ENCODE measurements around the gene ZNF550.
A peak's percentile ranks its signal among the peaks of the same experiment; 100 is the strongest.
"Not testable (repeated sequence)": the region's sequence is repeated elsewhere in the genome, so short reads cannot be mapped to it uniquely, and the experiment has no call there.

Gene ZNF550

DNA sequence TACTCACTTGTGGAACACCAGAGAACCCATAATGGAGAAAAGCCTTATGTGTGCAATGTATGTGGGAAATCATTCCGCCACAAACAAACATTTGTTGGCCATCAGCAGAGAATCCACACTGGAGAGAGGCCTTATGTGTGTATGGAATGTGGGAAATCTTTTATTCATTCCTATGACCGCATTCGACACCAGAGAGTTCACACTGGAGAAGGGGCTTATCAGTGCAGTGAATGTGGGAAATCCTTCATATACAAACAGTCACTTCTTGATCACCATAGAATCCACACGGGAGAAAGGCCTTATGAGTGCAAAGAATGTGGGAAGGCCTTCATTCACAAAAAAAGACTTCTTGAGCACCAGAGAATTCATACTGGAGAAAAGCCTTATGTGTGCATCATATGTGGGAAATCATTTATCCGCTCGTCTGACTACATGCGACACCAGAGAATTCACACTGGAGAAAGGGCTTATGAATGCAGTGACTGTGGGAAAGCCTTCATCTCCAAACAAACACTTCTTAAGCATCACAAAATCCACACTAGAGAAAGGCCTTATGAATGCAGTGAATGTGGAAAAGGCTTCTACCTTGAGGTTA lies 21.6 kb downstream of the ZNF550 start:
- DNase-seq (ENCODE audit: low read depth in 2 of 2, low spot score in 1 of 2) = no peak

DNA sequence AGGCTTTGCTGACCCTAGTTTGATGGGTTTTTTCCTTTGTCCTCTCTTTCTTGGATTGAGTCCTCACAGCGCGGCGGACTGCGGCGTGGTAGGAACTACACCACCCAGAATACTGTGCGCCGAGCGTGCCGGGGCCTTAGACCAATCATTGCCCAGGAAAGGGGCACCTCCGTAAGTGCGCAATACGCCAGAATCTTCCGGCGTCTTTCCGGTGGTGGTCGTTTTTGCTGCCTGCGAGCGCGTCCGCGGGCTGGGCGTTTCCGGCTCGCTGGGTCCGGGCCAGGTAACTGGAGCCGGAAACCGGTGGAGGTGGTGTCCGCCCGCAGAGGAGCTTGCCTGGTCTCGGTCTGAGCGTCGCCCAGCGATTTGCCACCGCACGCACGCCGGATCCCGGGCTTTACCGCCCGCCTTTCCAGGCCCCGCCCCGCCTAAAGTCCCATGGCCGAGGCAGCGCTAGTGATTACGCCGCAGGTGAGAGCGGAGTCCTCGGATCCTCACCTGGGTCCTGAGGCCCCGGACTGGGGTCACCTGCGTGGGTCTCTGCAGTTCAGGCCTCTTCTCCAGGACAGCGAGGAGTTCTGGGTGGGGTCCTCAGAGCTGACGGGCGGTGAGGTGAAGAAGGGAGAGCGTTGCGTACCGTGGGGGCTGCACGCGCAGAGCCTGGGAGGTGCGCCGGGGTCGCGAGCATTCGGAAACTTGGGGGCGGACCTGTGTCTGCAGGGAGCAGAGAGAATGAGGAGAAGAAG lies 32.4 kb downstream of the ZNF550 start, which contains the start of gene ZNF549:
TSS of gene ZNF549 (plus strand) at position 221 of the 746 bp plus-strand sequence. CDS start at position 439, 218 bp downstream.
- peak; percentile 73 to 79 for DNase-seq (ENCODE audit: low read depth in 2 of 2, low spot score in 1 of 2)

DNA sequence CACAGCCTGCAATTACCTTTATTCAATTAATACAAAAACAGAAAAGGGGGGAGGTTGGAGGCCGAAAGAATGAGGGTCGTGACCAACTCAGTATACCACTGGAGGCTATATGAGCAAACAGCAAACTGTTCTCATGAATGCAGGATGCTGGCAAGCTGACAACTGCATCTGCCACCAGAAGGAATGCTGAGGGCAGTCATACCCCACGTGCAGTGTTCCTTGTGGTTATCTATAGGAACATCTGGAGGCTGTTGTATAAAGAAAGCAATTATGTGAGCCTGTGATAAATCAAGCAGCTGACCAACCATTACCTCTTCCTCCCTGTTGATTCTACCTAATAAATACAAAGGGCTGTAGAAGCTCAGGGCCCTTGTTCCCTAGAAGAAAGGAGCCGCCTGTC lies 41.6 kb downstream of the ZNF550 start:
- DNase-seq (ENCODE audit: low read depth in 2 of 2, low spot score in 1 of 2) = not testable (repeated sequence)

DNA sequence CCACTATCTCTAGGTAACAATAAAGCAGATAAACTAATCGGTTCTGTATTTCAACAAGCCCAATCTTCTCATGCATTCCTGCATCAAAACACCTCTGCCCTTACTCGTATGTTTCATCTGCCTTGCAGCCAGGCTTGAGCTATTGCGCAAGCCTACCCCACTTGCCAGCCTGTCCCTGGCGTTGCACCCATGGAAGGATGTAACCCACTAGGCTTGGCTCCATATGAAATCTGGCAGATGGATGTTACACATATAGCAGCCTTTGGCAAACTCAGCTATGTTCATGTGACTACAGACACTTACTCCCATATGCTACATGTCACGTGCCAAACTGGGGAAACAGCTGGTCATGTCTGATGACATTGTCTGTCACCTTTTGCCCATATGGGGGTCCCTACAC lies 44.4 kb downstream of the ZNF550 start:
- DNase-seq (ENCODE audit: low read depth in 2 of 2, low spot score in 1 of 2) = no peak

DNA sequence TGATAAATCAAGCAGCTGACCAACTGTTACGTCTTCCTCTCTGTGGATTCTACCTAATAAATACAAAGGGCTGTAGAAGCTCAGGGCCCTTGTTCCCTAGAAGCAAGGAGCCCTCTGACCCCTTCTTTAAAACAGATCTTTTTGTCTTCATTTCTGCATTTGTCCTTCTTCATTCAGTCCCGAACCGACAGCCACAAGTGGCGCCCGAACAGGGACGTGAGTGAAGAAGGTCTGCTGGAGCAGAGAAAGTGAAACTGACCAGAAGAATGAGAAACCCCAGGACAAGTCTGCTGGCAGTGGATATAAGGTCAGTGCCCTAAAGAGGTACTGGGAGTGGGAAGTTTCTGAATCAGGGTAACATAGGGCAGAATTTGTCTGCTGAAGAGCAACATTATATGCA lies 46.8 kb downstream of the ZNF550 start:
- no peak for DNase-seq (ENCODE audit: low read depth in 2 of 2, low spot score in 1 of 2)

DNA sequence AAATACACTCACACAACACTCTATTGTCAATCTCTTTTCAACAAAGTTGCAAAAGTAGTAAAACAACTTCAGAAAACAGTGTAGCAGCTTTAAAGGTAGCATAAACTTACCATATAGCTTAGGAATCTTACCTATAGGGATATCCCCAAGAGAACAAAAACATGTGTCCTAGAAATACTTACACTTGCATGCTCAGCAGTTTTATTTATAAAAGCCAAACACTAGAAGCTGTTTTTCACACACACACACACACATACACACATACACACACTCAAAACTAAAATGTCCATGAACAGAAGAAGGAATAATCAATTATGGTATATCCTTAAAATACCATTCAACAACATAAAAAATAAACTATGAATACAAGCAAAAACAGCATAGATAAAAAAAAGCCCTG lies 48.2 kb downstream of the ZNF550 start:
- DNase-seq (ENCODE audit: low read depth in 2 of 2, low spot score in 1 of 2) = no peak

DNA sequence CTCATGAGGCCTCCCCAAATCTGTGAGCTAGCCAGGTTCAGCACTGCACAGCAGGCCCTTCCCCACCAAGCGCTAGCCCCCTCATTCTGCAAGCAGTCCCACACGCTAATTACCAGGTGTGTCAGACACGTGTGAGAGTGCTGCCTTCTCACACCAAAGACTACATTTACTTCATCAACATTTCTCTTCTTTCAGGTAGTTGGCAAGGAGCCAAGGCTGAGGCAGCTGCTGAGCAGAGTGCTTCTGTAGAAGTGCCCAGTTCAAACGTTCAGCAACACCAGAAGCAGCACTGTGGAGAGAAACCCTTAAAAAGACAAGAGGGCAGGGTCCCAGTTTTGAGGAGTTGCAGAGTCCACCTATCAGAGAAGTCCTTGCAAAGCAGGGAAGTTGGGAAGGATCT lies 53.5 kb downstream of the ZNF550 start:
- DNase-seq (ENCODE audit: low read depth in 2 of 2, low spot score in 1 of 2) = no peak

DNA sequence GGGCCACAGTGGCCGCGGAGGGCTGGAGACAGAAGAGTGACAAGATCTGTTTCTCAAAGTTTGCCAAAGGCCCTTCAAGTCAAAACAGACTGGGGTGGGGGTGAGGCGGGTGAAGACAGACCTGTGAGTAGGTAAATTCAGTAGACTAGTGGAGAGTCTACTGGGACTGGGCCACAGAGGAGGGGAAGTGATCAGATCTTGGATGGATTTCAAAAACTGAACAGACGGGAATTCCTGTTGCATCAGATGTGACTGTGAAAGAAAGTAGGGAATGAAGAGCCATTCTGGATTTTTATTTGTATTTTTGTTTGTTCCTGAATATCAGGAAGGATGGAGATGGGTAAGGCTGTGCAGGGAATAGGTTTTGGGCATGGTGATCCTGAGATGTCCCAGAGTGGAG lies 59.3 kb downstream of the ZNF550 start:
- DNase-seq (ENCODE audit: low read depth in 2 of 2, low spot score in 1 of 2) = not testable (repeated sequence)

DNA sequence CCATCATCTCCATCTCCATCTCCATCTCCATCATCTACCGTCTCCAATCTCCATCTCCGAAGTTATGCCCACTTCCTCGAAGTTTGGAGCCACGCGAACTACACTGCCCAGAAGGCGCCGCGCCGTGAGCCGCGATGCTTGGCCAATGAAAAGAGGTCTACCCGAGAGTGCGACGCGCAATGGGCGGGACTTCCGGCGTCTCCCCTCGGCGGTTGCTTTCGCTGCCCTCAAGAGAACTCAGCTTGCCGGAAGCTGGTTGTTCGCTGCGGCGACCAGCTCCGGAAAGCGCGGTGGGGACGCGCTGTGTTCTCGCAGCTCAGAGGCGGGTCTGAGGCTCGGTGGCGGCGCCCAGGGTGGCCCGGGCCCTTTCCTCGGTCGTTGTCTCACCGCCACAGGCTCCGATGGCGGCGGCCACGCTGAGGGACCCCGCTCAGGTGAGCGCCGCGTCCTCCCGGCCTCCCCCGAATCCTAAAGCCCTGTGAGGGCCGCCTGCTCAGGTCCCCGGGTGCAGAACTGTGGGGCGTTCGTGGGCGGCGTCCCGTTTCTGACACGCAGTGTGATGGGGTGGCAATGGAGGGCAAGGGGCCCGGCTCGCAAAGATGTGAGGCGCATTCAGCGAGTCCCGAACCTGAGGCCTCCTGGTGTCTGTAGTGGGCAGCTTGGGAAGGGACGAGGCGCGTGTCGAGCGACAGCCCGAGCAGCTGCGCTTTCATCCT lies 59.8 kb downstream of the ZNF550 start, which contains the start of gene ZNF773:
TSS of gene ZNF773 (plus strand) at position 259 of the 716 bp plus-strand sequence. CDS start at position 402, 143 bp downstream.
- DNase-seq (ENCODE audit: low read depth in 2 of 2, low spot score in 1 of 2) = peak; percentile 93

DNA sequence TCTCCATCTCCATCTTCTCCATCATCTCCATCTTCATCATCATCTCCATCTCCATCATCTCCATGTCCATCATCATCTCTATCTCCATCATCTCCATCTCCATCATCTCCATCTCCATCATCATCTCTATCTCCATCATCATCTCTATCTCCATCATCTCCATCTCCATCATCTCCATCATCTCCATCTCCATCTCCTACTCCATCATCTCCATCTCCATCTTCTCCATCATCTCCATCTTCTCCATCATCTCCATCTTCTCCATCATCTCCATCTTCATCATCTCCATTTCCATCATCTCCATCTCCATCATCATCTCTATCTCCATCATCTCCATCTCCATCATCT lies 60.4 kb downstream of the ZNF550 start:
- DNase-seq (ENCODE audit: low read depth in 2 of 2, low spot score in 1 of 2) = not testable (repeated sequence)

DNA sequence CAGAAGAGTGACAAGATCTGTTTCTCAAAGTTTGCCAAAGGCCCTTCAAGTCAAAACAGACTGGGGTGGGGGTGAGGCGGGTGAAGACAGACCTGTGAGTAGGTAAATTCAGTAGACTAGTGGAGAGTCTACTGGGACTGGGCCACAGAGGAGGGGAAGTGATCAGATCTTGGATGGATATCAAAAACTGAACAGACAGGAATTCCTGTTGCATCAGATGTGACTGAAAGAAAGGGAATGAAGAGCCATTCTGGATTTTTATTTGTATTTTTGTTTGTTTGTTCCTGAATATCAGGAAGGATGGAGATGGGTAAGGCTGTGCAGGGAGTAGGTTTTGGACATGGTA lies 71.4 kb downstream of the ZNF550 start:
- not testable (repeated sequence) for DNase-seq (ENCODE audit: low read depth in 2 of 2, low spot score in 1 of 2)

DNA sequence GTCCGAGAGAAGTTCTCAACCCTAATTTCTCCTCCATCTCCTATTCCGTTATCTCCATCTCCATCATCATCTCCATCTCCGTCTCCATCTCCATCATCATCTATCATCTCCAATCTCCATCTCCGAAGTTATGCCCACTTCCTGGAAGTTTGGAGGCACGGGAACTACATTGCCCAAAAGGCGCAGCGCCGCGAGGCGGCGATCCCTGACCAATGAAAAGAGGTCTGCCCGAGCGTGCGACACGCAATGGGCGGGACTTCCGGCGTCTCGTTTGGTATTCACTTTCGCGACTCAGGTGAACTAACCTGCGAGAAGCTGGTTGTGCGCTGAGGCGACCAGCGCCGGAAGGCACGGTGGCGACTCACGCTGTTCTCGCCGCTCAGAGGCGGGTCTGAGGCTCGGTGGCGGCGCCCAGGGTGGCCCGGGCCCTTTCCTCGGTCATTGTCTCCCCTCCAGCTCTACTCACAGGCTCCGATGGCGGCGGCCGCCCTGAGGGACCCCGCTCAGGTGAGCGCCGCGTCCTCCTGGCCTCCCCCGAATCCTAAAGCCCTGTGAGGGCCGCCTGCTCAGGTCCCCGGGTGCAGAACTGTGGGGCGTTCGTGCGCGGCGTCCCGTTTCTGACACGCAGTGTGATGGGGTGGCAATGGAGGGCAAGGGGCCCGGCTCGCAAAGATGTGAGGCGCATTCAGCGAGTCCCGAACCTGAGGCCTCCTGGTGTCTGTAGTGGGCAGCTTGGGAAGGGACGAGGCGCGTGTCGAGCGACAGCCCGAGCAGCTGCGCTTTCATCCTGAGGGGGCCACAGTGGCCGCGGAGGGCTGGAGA lies 72.0 kb downstream of the ZNF550 start, which contains the start of gene ZNF419:
TSS of gene ZNF419 (plus strand) at position 274 of the 822 bp plus-strand sequence. CDS start at position 475, 201 bp downstream.
- peak; percentile 88 to 93 for DNase-seq (ENCODE audit: low read depth in 2 of 2, low spot score in 1 of 2)
